GM19324 (cell line): ENCODE results near the gene RICTOR.

Source experiments
- ATAC-seq: cut with Tn5 transposase; IDR thresholded peaks from one replicate; pipeline ENCODE4 v1.9.1; 2021; ENCODE audit warnings: mild to moderate bottlenecking, moderate library complexity; ENCODE audit not compliant: unreplicated experiment, low FRiP score

RICTOR gene

GRCh38 chr5:38906503-38906902, 167.7 kb downstream of the RICTOR start:
- ATAC-seq = no peak

GRCh38 chr5:38905516-38905915, 168.7 kb downstream of the RICTOR start:
- ATAC-seq = no peak

- ATAC-seq = no peak
Measured at GRCh38 chr5:38899936-38900335, 174.3 kb downstream of the RICTOR start.

- no peak for ATAC-seq
Measured at GRCh38 chr5:38896760-38897159, 177.4 kb downstream of the RICTOR start.

GRCh38 chr5:38892363-38892762, 181.8 kb downstream of the RICTOR start:
- no peak for ATAC-seq

GRCh38 chr5:38891563-38891962, 182.6 kb downstream of the RICTOR start:
- ATAC-seq = no peak

GRCh38 chr5:38889424-38889823, 184.8 kb downstream of the RICTOR start:
- ATAC-seq = no peak

- no peak for ATAC-seq
Measured at GRCh38 chr5:38888041-38888440, 186.2 kb downstream of the RICTOR start.
